ENCODE results near the gene HIBADH.
"Not testable (repeated sequence)": the region's sequence is repeated elsewhere in the genome, so short reads cannot be mapped to it uniquely, and the experiment has no call there.

HIBADH gene

DNA sequence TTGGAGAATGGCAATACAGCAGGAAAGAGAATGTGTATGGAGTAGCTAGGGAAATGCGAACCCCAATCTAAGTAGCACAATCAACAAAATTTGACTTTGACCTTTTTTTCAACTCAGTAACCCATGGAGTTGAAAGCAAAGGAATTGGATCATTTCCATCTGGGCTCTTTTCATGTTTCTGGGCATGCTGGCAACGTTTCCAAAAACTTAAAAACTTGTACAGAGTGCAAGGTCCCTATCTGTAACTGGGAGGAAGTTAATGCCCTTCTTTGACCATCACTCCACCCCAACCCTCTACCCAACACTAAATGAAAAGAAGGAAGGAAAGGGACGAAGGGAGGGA lies 1.3 kb upstream of the HIBADH start:
- H3K9ac ChIP-seq (ENCODE audit: low read depth, low read length) = peak overlapping the region; percentile 98; the same call in 1 of the 2 replicates
- H3K4me1 ChIP-seq (ENCODE audit: insufficient read depth, low read length) = no peaks in the 10 kb centered on the region
- H3K9me3 ChIP-seq (ENCODE audit: control insufficient read depth, insufficient read depth, low read length) = no peaks in the 10 kb centered on the region
- 0 out of 2 replicates have a peak, but pooled peaks cover 2% of the 10 kb centered on the region for H3K36me3 ChIP-seq (ENCODE audit: insufficient read depth, low read length)

DNA sequence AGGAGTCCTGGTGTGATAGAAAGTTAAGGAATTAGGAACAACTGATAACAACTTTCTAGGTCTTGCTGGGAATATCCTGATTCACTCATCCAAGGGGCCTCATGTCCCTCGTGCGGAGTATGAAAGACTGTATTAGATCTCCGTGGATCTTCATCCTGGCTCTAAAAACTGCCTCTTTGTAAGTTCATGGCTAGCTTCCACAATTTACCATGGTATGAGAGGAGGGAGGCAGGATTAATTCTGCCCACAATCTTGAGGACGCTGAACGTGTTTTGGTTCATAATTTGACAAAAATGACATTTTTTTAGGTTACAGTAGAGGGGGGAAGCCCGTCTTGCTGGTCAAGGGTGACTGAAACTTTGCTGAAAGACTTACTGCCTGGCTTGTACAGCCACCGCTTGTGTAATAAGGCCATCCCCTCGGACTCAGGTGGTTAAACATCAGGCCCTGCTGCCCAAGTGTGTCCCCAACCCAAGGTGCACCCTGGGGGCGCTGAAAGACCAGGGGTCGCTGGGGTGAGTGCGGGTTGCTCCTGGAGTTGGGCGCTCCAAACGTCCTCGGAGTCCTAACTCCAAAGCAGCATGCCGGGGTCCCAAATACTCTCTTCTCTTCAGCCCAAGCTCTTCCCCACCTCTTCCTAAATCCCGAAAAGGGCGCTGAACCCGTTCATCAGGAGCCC lies 733 bp downstream of the HIBADH start:
- Histone ChIP-seq H3K9me3 (ENCODE audit: control insufficient read depth, insufficient read depth, low read length) (no peaks in the 10 kb centered on the region), H3K9ac (ENCODE audit: low read depth, low read length) (peak overlapping the region; percentile 98), H3K36me3 (ENCODE audit: insufficient read depth, low read length) (0 out of 2 replicates have a peak, but pooled peaks cover 2% of the 10 kb centered on the region), H3K4me1 (ENCODE audit: insufficient read depth, low read length) (no peaks in the 10 kb centered on the region)

DNA sequence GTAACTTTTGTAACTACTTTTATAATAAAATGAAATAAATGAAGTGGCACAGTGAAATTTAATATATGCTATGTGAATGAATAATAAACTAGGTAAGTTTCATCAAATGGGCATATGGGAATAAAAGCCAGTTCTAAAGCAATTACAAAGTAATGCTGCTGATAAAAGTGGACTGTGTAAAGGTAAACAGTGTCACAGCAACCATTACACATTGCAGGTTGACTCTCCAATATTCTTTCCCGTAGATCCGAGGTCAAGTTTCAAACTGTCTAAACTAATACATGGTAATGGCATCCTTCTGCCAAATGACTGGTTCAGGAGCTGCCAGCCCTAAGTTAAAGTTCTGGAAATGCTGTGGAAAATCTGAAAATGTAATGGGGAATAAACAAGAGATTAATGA lies 6.0 kb downstream of the HIBADH start:
- Histone ChIP-seq H3K4me1 (ENCODE audit: insufficient read depth, low read length) (no peaks in the 10 kb centered on the region), H3K9ac (ENCODE audit: low read depth, low read length) (no peak overlapping the region), H3K36me3 (ENCODE audit: insufficient read depth, low read length) (0 out of 2 replicates have a peak, but pooled peaks cover 2% of the 10 kb centered on the region), H3K9me3 (ENCODE audit: control insufficient read depth, insufficient read depth, low read length) (no peaks in the 10 kb centered on the region)

DNA sequence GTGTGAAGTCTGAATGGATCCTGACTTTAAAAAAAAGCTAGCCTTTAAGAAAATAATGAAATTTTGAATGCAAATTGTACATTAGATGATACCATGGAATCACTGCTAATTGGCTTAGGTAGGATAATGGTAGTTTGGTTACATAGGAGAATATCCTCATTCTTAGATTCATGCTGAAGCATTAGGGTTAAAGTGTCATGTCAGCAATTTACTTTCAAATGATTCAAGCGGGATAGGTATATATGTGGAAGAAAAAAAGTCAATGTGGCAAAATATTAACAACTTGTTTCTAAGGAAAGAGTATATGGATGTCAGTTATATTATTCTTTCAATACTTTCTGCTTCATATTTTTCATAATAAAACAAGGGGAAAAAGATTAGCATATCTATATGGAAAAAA lies 7.5 kb downstream of the HIBADH start:
- Histone ChIP-seq H3K9me3 (ENCODE audit: control insufficient read depth, insufficient read depth, low read length) (no peaks in the 10 kb centered on the region), H3K4me1 (ENCODE audit: insufficient read depth, low read length) (no peaks in the 10 kb centered on the region), H3K36me3 (ENCODE audit: insufficient read depth, low read length) (0 out of 2 replicates have a peak, but pooled peaks cover 2% of the 10 kb centered on the region), H3K9ac (ENCODE audit: low read depth, low read length) (no peak overlapping the region)

DNA sequence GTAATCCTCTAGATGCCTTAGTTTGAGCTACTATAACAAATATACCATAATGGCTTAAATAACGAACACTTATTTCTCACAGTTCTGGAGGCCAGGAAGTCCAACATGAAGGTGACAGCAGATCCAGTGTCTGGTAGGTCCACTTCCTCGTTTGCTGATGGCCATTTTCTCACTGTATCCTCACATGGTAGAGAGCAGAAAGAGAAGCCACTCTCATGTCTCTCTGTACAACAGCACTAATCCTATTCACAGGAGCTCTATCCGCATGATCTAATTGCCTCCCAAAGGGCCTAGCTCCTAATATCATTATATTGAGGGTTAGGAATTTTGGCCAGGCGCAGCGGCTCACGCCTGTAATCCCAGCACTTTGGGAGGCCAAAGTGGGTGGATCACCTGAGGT lies 10.2 kb downstream of the HIBADH start:
- no peaks in the 10 kb centered on the region for H3K36me3 ChIP-seq (ENCODE audit: insufficient read depth, low read length)
- no peaks in the 10 kb centered on the region for H3K4me1 ChIP-seq (ENCODE audit: insufficient read depth, low read length)
- H3K9me3 ChIP-seq (ENCODE audit: control insufficient read depth, insufficient read depth, low read length) = no peaks in the 10 kb centered on the region
- no peak overlapping the region for H3K9ac ChIP-seq (ENCODE audit: low read depth, low read length)

DNA sequence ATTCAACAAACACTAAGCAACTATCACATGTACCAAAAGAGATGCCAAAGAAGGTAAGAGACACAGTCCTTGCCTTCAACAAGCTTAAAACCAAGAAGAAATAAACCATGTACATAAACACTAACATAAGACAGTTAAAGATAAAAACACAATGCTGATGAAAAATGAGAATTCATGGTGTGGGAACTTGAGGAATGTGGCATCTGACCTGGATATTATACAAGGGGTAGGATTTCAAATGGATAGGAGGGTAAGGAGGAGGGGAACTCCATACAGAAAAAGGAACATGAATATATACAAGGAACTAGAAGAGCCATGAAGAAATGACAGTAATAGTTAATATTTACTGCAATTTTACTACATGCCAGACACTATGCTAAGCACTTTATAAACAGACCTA lies 11.0 kb downstream of the HIBADH start:
- no peaks in the 10 kb centered on the region for H3K4me1 ChIP-seq (ENCODE audit: insufficient read depth, low read length)
- H3K36me3 ChIP-seq (ENCODE audit: insufficient read depth, low read length) = no peaks in the 10 kb centered on the region
- H3K9me3 ChIP-seq (ENCODE audit: control insufficient read depth, insufficient read depth, low read length) = no peaks in the 10 kb centered on the region
- H3K9ac ChIP-seq (ENCODE audit: low read depth, low read length) = no peak overlapping the region

DNA sequence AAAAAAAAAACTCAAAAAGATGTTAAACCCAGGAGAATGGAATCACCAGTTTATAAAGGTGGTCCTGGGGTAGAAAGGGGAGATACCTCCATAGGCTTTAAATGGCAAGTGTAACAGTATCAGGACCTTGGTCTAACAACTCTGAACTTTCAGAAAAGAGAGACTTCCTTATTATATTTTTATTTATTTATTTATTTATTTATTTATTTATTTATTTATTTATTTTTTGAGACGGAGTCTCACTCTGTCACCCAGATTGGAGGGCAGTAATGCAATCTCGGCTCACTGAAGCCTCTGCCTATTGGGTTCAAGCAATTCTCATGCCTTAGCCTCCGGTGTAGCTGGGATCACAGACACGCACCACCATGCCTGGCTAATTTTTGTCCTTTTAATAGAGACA lies 12.4 kb downstream of the HIBADH start:
- Histone ChIP-seq H3K4me1 (ENCODE audit: insufficient read depth, low read length) (no peaks in the 10 kb centered on the region), H3K36me3 (ENCODE audit: insufficient read depth, low read length) (no peaks in the 10 kb centered on the region), H3K9ac (ENCODE audit: low read depth, low read length) (no peak overlapping the region)

DNA sequence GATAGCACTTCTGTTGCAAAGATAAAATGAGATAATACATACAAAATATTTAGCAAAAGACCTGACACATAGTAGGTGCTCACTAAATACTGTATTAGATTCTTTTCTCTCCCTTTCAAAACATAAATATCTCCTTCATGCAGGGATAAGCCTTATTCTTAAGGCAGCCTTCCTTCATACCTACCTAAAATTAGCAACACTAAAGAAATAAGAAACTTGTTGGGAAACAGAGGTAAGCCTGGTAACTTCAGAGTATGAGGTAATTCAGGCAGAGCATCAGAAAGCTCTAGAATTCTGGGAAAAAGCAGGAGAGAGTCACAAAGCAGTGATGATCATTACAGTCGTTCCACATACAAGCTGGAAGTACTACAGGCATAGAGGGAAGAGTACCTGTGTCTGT lies 15.2 kb downstream of the HIBADH start:
- H3K9ac ChIP-seq (ENCODE audit: low read depth, low read length) = no peak overlapping the region
- no peaks in the 10 kb centered on the region for H3K36me3 ChIP-seq (ENCODE audit: insufficient read depth, low read length)
- no peaks in the 10 kb centered on the region for H3K9me3 ChIP-seq (ENCODE audit: control insufficient read depth, insufficient read depth, low read length)
- no peaks in the 10 kb centered on the region for H3K4me1 ChIP-seq (ENCODE audit: insufficient read depth, low read length)

More for the DNA sequence above, 12.4 kb downstream of the HIBADH start:
- no peaks in the 10 kb centered on the region for H3K9me3 ChIP-seq (ENCODE audit: control insufficient read depth, insufficient read depth, low read length)

DNA sequence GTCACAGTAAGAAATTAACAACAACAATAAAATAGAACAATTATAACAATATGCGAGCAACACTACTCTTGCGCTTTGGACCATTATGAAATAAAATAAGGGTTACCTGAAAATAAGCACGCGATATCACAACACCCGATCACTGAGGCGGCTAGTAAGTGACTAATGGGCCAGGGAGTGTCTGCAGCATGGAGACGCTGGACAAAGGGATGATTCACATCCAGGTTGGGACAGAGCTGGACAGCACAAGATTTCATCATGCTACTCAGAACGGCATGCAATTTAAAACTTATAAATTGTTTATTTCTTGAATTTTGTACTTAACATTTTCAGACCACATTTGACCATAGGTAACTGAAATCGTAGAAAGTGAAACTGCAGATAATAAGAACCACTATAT lies 15.6 kb downstream of the HIBADH start:
- Histone ChIP-seq H3K4me1 (ENCODE audit: insufficient read depth, low read length) (no peaks in the 10 kb centered on the region), H3K36me3 (ENCODE audit: insufficient read depth, low read length) (no peaks in the 10 kb centered on the region), H3K9me3 (ENCODE audit: control insufficient read depth, insufficient read depth, low read length) (no peaks in the 10 kb centered on the region), H3K9ac (ENCODE audit: low read depth, low read length) (no peak overlapping the region)

DNA sequence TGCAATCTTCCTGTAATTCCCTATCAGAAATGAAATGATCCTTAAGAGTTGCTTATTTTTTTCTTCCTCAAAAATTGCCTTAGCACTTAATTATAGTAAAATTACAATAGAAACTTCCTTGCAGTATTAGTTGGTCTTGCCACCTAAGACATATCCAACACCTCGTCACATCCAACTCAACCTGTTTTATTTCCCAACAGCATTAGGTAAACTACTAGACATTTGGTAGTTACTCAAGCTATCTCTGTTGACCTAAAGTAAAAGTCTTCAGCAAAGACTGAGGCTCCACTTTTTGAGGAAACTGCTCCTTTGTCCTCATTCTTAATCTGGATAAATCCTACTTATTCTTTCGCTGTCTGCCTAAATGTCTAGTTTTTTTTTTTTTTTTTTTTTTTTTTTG lies 20.4 kb downstream of the HIBADH start:
- no peaks in the 10 kb centered on the region for H3K9me3 ChIP-seq (ENCODE audit: control insufficient read depth, insufficient read depth, low read length)
- H3K9ac ChIP-seq (ENCODE audit: low read depth, low read length) = no peak overlapping the region
- peaks cover 13% of the 10 kb centered on the region for H3K4me1 ChIP-seq (ENCODE audit: insufficient read depth, low read length)
- no peaks in the 10 kb centered on the region for H3K36me3 ChIP-seq (ENCODE audit: insufficient read depth, low read length)

DNA sequence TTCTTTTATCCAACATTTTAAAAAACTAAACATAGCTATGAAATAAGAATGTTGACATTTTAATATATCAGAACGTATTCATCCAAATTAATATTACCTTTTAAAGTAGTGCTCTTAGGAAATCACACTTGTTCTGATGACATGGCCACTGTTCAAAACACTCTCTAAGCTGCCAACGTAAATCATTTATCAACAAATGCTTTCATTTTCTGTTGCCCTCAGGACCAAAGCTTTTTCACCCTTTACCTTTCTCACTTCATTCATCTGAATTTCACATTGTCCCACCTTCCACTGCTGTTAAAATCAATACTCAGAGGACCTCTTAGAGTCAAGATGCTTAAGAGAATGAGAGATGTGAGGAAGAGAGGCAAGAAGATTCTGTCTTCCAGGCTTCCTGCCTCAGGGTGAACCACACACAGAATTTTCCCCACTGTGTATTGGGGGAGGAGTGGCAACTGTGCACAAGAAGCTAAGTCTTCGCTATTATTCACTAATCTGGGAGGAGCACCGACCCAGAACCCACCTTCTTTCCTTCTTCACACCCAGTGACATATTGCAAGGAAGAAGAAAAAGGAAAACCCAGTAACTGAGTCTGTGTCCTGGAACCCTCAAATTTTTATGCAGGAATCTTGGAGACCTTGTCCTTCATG lies 21.0 kb downstream of the HIBADH start:
- H3K9me3 ChIP-seq (ENCODE audit: control insufficient read depth, insufficient read depth, low read length) = no peaks in the 10 kb centered on the region
- peaks cover 13% of the 10 kb centered on the region for H3K4me1 ChIP-seq (ENCODE audit: insufficient read depth, low read length)
- H3K9ac ChIP-seq (ENCODE audit: low read depth, low read length) = no peak overlapping the region
- H3K36me3 ChIP-seq (ENCODE audit: insufficient read depth, low read length) = no peaks in the 10 kb centered on the region

DNA sequence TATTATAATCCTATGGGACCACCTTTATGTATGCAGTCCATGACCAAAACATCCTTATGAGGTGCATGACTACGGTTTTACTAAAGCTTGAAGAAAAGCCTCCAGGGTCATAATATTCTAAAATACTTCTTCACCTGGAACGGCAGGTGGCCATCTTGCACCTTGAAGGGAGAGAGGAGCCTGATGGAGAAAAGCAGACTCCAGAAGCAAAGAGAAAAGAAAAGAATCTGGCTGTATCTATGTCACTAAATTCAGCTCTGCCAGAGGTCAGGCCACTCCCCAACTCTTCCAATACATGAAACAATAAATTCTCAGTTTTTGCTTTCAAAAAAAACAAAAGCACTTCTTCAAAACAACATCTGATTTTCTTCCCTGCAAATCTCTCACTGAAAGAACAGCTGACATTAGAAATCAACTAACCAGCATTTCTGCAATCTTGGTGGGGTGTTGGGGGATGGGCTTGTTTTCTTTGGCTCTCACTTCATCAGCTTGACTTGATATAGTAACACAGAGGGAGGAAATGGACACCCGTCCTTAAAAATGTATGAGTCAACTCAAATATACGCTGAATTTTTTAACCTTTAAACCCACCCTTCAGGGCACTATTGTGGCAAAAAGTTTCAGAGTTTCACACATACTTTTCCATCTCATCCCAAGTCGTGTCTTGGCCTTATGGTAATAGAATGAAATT lies 21.7 kb downstream of the HIBADH start:
- Histone ChIP-seq H3K4me1 (ENCODE audit: insufficient read depth, low read length) (peaks cover 13% of the 10 kb centered on the region), H3K9me3 (ENCODE audit: control insufficient read depth, insufficient read depth, low read length) (no peaks in the 10 kb centered on the region), H3K36me3 (ENCODE audit: insufficient read depth, low read length) (no peaks in the 10 kb centered on the region), H3K9ac (ENCODE audit: low read depth, low read length) (no peak overlapping the region)

DNA sequence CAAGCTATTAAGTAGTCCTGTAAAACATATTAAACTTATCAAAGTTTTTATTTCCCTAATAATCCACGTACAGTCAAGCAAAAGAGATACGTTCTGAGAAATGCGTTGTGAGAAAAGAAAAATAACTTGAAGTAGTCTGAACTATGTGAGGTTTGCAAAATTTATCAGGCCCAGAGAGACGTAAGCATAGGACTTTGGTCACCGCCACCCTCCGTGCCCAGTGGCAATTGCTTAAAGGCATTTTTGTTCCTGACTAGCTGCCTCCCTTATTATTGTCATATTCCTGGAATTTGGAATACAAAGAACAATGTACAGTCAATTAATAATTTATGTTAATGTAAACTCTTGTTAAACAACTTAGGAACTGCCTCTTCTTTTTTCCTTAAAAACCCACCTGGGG lies 22.8 kb downstream of the HIBADH start:
- no peaks in the 10 kb centered on the region for H3K9me3 ChIP-seq (ENCODE audit: control insufficient read depth, insufficient read depth, low read length)
- no peaks in the 10 kb centered on the region for H3K36me3 ChIP-seq (ENCODE audit: insufficient read depth, low read length)
- H3K9ac ChIP-seq (ENCODE audit: low read depth, low read length) = no peak overlapping the region
- peaks cover 13% of the 10 kb centered on the region for H3K4me1 ChIP-seq (ENCODE audit: insufficient read depth, low read length)

DNA sequence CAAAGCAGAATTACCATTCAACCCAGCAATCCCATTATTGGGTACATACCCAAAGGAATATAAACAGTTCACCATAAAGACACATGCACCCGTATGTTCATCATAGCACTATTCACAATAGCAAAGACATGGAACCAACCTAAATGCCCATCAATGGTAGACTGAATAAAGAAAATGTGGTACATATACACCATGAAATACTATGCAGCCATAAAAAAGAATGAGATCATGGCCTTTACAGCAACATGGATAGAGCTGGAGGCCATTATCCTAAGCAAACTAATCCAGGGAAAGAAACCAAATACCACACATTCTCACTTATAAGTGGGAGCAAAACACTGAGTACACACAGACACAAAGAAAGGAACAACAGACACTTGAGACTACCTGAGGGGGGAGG lies 23.6 kb downstream of the HIBADH start:
- not testable (repeated sequence) for H3K36me3 ChIP-seq (ENCODE audit: insufficient read depth, low read length); H3K9me3 ChIP-seq (ENCODE audit: control insufficient read depth, insufficient read depth, low read length); H3K9ac ChIP-seq (ENCODE audit: low read depth, low read length)
- peaks cover 13% of the 10 kb centered on the region for H3K4me1 ChIP-seq (ENCODE audit: insufficient read depth, low read length)
